Stimulated activated CD4-positive, alpha-beta T cell treated with anti-CD3 and anti-CD28 coated beads, Interleukin-4, amount 100 ng/mL, for 48 hours (primary cell): ENCODE measurements around the gene ANO10.
"Not testable (repeated sequence)": the region's sequence is repeated elsewhere in the genome, so short reads cannot be mapped to it uniquely, and the experiment has no call there.

Experiments used
- DNase-seq, 2 donors: peaks; one replicate each; pipeline ENCODE4 v3.0.0-alpha.2; 2020; ENCODE audit warnings: low read depth in 2 of 2

ANO10 gene, protein sequence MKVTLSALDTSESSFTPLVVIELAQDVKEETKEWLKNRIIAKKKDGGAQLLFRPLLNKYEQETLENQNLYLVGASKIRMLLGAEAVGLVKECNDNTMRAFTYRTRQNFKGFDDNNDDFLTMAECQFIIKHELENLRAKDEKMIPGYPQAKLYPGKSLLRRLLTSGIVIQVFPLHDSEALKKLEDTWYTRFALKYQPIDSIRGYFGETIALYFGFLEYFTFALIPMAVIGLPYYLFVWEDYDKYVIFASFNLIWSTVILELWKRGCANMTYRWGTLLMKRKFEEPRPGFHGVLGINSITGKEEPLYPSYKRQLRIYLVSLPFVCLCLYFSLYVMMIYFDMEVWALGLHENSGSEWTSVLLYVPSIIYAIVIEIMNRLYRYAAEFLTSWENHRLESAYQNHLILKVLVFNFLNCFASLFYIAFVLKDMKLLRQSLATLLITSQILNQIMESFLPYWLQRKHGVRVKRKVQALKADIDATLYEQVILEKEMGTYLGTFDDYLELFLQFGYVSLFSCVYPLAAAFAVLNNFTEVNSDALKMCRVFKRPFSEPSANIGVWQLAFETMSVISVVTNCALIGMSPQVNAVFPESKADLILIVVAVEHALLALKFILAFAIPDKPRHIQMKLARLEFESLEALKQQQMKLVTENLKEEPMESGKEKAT

GRCh38 chr3:43621656-43622432 lies at the start of gene ANO10:
TSS of gene ANO10 (minus strand) at chr3:43622011. CDS start at chr3:43605852, 16,159 bp downstream.
- DNase-seq = peak; percentile 96 to 98

DNA sequence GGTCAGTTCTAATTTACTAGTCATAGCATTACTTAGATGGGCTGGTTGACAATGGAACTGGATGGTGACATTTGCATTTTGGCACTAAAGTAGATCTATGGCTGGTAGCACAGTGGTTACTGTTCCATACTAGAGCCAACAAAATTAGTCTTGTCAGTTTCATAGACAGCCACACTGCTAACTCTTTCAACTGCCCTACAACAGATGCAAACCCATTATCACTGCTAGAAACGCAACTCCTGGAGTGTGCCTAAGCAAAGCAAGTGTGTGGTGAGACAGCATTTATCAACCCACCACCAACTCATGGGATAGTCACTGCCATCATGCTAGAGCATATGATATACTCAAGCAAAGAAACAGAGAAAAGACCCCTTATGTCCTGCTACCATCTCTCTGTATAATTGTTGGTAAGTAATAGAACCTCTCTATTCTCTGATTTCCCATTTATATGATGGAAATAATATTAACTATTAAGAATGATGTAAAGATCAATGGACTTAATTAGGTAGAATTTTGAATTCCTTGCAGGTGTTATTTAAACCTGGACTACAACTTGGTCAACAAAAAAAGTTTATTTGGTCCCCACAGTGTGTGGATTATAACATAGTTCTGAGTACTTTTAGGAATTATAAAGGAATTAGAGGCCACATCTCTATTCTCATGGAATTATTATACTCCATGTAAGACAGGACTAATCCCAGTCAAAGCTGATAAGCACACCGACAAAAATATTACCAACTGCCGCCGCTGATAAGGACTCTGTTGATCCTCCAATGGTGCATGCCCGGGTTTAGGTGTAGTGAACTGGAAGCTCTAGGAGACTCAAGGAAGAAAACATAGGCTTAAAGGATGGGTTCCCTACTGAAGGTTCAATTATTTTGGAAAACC lies 49.1 kb upstream of the ANO10 start:
- no peak for DNase-seq

- not testable (repeated sequence) for DNase-seq
Measured at GRCh38 chr3:43665011-43665410, 43.2 kb upstream of the ANO10 start.

DNA sequence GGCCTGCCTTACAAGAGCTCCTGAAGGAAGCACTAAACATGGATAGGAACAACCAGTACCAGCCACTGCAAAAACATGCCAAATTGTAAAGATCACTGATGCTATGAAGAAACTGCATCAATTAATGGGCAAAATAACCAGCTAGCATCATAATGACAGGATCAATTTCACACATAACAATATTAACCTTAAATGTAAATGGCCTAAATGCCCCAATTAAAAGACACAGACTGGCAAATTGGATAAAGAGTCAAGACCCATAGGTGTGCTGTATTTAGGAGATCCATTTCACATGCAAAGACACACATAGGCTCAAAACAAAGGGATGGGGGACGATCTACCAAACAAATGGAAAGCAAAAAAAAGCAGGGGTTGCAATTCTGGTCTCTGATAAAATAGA lies 39.6 kb upstream of the ANO10 start:
- not testable (repeated sequence) for DNase-seq

DNA sequence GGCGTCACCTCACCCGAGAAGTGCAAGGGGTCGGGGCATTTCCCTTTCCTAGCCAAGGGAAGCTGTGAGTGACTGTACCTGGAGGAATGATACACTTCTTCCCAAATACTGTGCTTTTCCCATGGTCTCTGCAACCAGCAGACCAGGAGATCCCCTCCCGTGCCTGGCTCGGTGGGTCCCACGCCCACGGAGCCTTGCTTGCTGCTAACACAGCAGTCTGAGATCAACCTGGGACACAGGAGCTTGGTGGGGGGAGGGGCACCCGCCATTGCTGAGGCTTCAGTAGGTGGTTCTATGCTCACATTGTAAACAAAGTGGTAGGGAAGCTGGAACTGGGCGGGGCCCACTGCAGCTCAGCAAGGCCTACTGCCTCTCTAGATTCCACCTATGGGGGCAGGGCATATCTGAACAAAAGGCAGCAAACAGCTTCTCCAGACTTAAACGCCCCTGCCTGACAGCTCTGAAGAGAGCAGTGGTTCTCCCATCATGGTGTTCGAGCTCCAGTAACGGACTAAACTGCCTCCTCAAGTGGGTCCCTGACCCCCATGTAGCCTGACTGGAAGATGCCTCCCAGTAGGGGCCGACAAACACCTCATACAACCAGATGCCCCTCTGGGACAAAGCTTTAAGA lies 37.6 kb upstream of the ANO10 start:
- no peak for DNase-seq

GRCh38 chr3:43656390-43656789 lies 34.6 kb upstream of the ANO10 start:
- DNase-seq = not testable (repeated sequence)

GRCh38 chr3:43650345-43650744 lies 28.5 kb upstream of the ANO10 start:
- DNase-seq = no peak

DNA sequence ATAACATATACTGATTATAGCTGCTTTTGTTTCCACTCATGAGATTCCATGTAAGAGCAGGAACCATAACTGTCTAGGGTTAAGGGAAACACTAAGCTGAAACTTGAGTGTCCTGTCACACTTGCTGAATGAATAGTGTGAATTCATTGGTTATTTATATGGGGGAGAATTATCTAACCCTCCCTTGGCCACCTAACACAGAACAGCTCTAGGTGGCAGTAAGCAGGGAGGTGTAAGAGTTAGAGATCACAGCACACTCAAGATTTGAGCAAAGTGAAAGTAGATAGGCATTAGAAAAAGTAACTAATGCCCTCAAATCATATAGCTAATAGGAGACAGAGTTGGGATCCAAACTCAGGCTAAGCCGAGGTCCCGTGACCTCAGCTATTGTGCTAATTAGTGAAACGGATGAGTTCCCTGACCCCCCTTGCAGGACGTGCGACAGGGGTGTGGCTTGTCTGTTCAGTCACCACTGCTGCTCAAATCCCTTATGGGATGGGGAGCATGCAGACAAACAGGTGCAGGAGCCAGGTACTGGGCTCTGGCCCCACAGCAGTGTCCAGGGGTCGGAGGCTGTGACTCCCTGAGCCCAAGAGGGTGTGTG lies 27.7 kb upstream of the ANO10 start:
- no peak for DNase-seq

GRCh38 chr3:43648957-43649356 lies 27.1 kb upstream of the ANO10 start:
- DNase-seq = no peak

- DNase-seq = no peak
Measured at GRCh38 chr3:43647331-43648166, 25.7 kb upstream of the ANO10 start.

- no peak for DNase-seq
Measured at GRCh38 chr3:43644443-43644842, 22.6 kb upstream of the ANO10 start.

DNA sequence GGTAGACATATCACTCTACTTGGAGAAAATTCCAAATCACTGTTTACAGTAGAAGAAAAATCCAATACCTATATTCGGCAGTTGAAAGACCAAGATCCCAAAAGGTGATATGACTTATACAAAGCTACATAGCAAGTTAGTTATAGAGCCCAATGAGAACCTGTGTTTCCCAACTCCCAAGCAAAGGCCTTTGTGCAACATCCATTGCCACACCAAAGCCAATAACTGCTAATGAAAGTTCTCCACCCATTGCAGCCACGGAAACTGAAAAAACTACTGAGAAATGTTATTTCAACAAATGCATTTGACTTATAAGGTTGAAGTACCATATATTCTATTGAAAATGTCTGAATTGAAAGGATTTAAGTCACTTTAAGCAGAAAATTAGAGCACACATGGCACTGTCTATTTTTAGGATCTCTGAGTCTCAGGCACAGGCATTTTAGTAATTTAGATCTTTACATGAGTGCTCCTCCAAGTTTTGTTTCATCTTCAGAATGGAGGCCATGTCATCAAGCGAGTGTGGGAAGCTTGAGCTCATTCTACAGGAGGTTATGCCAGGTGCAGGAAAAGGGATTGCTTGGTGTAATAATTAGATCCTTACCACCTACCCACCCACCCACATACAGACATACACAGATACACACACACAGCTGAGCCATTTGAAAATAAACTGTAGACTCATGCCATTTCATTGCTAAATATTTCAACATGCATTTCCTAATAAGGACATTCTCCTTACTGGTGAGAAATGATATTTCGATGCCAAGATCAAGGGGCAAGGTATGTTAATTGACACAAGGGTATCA lies 19.7 kb upstream of the ANO10 start:
- DNase-seq = no peak

- no peak for DNase-seq
Measured at GRCh38 chr3:43640681-43641080, 18.9 kb upstream of the ANO10 start.

DNA sequence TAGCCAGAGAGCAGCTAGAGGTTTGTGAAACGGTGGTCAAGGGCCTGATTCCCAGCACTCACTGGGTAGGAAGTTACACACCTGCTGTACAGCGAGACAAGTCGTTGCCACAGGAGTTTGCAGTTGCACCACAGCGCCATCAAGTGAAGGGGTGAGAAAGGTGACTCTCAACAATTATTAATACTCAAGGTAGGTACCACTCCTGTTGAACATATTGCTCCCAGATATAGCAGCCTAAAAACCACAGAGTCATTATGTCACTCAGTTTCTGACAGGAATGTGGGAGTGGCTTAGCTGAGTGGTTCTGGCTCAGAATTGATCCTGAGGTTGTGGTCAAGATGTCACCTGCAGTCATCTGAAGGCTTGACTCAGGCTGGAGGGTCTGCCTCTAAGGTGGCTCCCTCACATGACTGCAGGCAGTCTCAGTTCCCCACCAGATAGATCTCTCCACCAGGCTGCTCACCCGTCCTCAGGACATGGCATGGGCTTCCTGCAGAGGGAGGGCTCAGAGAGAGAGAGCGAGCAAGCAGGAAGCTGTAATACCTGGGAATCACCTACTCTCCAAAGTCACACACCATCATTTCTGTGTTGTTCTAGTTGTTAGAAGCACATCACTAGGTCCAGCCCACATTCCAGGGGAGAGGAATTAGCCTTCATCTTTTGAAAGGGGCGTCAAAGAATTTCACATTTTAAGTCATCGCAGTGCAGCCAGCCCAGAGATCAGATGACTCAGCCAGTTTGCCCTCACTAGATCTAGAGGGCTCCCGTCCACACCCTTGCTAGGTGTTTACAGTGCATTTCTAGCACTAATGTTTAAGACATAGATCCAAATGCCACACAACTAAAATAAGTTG lies 17.0 kb upstream of the ANO10 start:
- DNase-seq = peak in 1 of 2 donors; percentile 11

DNA sequence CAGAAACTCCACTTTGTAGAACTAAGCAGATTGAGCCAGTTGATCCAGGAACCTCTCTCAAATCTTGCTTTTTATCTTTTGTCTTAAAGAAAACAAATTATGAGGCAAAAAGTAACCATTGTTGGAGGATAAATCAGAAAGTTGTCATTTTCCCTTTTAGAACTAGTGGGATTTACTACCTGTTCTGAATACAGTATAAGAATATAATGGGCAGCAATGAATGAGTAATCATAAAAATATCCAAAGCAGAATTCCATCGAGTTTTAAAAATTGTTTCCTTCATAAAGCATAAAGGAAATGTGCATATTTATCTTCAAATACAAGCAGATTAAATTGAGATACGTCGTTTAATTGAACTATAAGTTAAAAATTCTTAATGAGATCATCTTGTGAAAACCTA lies 15.9 kb upstream of the ANO10 start:
- DNase-seq = no peak

DNA sequence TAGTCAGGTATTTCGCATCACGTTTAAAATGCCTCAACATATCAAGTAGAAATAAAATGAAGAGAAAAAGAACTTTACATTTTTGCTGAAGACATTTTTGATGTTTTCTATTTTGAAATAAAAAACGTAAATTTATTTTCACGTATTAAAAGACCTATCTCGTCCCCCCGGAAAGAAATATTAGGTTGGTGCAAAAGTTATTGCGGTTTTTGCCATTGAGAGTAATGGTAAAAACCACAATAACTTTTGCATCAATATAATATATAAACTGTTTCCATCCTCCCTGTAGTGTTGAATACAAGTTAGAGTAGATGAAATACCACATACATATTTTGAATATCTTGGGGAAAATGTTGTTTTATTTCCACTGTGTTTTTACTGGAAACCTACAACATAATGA lies 11.2 kb upstream of the ANO10 start:
- no peak for DNase-seq

- DNase-seq = no peak
Measured at GRCh38 chr3:43632269-43632733, 10.5 kb upstream of the ANO10 start.

DNA sequence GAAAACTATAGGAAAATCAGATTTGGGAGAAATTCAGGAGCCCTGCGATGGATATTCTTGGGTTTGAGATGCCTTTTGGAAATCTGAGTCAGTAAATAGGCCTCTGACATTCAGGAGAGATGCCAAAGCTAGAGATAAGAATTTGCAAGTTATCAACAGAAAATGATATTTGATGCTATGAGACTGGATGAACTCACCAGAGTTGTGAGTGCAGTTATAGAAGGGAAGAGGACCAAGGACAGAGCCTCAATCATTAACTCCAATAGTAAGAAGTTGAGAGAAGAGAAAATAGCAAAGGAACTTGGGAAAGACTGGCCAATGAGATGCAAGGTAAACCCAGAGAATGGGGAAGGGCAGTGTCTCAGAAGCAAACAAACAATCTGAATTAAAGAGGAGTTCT lies 7.9 kb upstream of the ANO10 start:
- no peak for DNase-seq
